Left renal cortex interstitium (tissue), 4 donors: ENCODE data around the gene AJM1. TPM values are rescaled to one million over a fixed set of nuclear protein-coding genes. Genes with fewer than 3 reads are reported as not detected.
"Not testable (repeated sequence)": the region's sequence is repeated elsewhere in the genome, so short reads cannot be mapped to it uniquely, and the experiment has no call there.

Source experiments
- DNase-seq, 4 donors: peaks; one replicate each; pipeline ENCODE4 v3.0.0-alpha.2; 2013; ENCODE audit warnings: low read depth in 4 of 4, low spot score in 2 of 4, missing footprints in 1 of 4
- polyA plus RNA-seq, 4 donors: library from polyadenylated mRNA; unstranded; fragments of 120-200 nt; gene quantifications; one replicate each; pipeline ENCODE4 v1.2.1, GENCODE V29; 2013; ENCODE audit not compliant: insufficient read length in 4 of 4

Gene AJM1
- polyA plus RNA-seq, 4 donors = 0.68 to 1.8 (median 1.3) TPM

DNA sequence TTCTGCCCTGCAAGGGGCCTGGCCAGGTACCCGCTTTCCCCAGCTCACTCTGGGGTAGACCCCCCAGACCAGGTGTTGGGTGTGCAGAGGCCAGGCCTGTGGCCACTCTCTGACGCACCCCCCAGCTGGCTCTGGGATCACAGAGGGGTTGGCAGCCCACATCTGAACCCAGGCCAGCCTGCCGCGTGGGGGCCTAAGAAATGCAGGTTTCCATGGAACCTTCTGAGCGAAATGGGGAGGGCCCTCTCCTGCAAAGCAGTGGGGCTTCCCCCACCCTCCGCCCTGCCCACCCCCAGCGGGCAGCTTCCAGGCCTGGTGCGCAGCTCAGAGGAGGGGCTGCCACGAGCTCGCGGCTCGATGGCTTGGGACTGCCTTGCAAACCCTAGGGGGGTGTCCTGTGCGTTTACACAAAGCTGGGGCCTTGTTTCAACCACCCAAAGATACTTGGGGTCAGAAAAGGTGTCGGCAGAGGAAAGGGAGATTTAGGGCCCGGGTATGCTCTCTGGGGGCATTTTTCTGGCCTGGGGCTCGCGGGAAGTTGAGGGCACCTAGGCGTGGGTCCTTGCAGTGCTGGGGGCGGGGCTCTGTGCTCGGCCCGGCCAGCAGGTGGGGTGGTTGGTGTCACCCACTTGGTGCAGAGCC lies 1.0 kb downstream of the AJM1 start:
- DNase-seq = not testable (repeated sequence)

DNA sequence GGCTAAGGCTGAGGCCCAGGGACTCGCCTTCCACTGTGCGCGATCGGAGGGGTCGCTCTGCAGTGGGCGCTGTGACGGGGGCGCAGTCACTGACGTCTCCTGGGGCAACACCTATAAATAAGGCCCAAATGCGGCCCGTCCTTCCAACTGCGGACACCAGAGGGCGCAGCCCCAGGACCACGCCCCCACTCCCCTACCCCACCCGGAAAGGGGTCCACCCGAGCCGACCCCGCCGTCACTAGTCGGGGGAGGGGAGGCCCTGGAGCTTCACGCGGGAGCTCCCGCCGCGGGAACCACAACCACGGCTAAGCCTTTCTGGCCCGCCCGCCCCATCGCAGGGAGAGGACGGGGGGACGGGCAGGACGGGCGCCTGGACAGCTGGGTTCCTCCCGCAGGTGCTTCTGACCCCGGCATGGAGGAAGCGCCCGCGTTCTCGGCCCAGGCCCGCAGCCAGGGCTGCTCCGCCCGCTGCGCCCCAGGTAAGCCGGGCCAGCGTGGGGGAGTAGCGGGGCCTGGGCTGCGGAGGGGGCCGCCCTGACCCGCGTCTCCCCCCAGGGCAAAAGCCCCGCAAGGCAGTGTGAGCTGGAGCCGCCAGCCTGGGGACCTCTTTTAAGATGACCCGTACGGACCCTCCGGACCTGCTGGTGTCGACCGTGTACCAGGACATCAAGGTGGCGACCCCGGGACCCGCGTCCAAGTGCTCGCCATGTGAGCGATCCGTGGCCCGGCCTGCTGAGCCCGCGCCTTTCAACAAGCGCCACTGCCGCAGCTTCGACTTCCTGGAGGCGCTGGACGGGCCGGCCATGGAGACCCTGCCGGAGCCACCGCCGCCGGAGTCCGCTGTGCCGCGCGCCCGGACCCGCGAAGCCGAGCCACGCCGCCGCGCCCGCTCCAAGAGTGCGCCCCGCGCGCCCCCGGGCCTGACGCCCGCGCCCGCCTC lies 1.8 kb downstream of the AJM1 start:
- not testable (repeated sequence) for DNase-seq

DNA sequence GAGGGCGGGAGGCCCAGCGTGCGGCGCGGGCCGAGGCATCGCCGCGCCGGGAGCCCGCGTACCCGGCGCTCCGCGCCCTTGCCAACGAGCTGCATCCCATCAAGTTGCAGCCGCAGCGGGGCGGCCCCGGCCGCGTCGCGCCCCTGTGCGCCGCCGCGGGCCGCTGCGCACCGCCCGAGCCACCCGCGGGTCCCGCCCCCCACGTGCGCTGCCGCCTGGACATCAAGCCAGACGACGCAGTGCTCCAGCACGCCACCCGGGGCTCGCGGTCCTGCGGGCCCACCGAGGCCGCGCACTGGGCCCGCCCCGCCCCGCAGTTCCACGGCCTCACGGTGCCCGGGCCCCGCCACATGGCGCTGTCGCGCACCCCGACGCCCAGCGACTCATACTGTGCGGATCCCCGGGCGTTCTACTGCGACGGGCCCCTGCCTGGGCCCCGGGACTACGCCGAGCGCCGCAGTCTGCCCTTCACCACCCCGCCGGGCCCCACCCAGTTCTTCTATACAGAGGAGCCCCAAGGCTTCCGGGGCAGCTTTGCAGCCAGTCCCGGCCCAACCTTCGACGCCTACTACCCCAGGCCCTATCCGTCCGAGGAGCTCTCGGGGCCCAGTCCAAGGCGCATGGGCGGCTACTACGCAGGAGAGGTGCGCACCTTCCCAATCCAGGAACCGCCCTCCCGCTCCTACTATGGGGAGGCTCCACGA lies 2.6 kb downstream of the AJM1 start:
- DNase-seq = no peak

DNA sequence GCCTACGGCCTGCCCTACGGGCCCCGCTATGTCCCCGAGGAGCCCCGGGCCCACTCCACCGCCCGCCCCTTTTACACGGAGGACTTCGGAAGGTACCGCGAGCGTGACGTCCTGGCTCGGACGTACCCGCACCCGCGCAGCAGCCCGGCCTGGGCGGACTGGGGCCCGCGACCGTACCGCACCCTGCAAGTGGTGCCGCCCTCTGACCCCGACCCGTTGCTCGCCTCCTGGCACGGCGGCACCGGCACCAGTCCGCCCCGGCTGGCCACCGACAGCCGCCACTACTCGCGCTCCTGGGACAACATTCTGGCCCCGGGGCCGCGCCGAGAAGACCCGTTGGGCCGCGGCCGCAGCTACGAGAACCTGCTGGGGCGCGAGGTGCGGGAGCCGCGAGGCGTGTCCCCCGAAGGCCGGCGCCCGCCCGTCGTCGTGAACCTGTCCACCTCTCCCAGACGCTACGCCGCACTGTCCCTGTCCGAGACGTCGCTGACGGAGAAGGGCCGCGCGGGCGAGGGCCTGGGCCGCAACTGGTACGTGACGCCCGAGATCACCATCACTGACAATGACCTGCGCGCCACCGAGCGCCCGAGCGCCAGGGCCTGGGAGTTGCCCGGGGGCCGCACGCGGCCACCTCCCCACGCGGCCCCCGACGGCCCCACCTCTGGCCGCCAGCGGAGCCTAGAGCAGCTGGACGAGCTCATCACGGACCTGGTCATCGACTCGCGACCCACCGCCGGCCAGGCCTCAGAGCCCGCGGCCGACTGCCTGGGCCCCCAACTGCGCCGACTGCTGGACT lies 3.4 kb downstream of the AJM1 start:
- no peak for DNase-seq

DNA sequence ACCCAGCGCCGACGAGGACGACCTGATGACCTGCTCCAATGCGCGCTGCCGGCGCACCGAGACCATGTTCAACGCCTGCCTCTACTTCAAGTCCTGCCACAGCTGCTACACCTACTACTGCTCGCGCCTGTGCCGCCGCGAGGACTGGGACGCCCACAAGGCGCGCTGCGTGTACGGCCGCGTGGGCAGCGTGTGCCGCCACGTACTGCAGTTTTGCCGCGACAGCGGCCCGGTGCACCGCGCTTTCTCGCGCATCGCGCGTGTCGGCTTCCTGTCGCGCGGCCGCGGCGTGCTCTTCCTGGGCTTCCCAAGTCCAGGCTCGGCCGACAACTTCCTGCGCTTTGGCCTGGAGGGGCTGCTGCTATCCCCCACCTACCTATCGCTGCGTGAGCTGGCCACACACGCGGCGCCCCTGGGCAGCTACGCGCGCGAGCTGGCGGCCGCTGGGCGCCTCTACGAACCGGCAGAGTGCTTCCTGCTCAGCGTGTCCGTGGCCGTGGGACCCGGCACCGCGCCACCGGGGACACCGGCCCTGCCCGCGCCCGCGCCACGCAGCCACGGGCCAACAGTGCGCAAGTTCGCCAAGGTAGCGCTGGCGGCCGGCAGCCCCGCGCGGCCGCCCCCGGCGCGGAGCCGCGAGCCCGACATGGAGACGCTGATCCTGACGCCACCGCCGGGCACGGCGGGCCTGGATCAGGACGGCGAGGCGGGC lies 4.3 kb downstream of the AJM1 start:
- DNase-seq = no peak

- DNase-seq = no peak
Measured at GRCh38 chr9:136847088-136847825, 5.0 kb downstream of the AJM1 start.

DNA sequence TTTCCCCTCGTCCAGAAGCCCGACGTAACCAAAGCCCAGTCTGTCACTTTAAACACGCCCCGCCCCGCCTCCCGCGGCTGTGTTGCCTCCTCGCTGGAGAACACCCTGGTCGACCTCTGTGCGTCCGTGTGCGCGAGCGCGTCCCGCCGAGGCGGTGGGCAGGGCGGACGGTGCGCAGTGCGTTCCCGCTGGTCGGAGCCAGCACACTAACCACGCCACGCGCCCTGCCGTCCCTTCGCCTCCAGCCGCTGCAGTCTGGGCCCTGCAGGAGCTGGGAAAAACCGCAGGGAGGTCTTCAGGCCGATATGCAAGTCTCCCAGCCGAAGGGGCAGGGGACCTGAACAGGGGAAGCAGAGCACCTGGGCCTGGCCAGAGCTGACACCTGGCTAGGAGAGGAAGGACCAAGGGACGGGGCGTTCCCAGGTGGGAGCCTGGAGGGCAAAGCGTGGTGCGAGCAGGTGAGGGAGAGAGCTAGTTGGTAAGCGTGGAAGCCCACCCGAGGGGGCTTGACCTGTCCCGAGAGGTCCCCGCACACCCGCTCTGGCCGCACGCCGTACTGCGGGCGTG lies 5.6 kb downstream of the AJM1 start:
- no peak for DNase-seq

GRCh38 chr9:136848393-136849037 lies 6.2 kb downstream of the AJM1 start:
- peak in 1 of 4 donors; percentile 25 for DNase-seq

GRCh38 chr9:136849038-136849959 lies 7.0 kb downstream of the AJM1 start, which contains the start of gene PHPT1:
PHPT1 (plus strand) TSS chr9:136849409; CDS start chr9:136849431, 22 bp downstream.
- peak; percentile 96 to 99 (median 97) for DNase-seq

GRCh38 chr9:136849960-136850865 lies 7.9 kb downstream of the AJM1 start:
- no peak for DNase-seq

DNA sequence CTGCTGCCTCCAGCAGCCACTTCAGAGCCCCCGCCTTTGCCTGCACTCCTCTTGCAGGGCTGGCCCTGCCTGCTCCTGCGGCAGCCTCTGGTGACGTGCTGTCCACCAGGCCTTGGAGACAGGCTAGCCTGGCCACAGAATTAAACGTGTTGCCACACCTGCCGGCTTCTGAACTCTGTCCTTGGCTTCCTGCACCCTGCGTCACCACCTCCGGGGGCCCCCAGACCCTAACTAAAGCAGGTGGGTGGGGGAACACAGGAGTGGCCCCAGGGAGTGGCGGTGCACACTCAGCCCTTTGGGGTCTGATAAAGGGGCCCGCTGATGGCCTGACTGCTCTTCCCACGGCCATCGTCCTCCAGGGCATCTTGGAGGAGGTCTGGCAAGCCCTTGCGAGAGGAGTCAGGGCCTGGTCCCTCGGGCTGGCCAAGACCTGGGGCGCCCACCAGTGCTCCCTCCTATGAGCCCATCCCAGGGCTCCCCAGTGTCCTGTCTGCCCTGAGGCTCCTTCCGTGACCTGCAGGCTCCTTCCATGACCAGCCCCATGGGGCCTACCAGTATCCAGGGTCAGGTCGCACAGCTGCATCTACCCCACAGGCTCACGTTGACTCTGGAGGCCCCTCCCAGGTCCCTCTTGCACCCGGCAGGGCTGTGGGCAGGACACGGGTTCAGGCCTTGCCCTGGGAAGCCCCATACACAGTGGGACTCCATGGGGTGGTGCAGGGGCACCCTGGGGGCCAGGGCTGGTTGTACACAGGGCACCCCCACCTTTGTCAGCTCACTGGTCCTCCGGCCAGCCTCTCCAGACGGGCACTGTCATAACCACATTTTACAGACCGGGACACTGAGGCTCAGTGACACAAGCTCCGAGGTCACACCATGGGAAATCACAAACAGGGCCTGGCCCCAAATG lies 8.8 kb downstream of the AJM1 start:
- DNase-seq = no peak

- no peak for DNase-seq
Measured at GRCh38 chr9:136851941-136852663, 9.8 kb downstream of the AJM1 start, which contains the start of gene MAMDC4. MAMDC4 (plus strand) TSS chr9:136852346; CDS start chr9:136852417, 71 bp downstream.

GRCh38 chr9:136852664-136853595 lies 10.7 kb downstream of the AJM1 start:
- no peak for DNase-seq
